Measurements from ENCODE around the gene TLE3.

The TLE3 gene

DNA sequence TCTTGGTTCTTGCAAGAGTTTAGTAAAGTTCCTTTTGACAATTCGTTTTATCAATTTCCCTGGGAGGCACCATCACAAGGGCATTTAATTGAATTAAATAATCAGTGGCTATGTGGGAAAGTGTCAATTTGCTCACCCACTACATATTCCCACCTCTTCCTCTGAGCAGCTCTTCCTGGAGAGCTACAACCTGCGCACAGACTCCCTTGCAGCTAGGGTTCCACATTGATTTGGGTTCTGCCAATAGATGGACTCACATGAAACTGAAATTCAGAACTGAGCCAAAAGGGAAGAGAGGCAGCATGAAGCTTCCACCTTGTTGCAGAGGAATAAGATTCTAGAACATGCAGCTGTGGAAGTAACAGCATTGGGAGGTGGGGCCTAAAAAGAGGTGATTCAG lies 94.8 kb downstream of the TLE3 start:
- DNase-seq (ENCODE audit: low read depth): no peak

DNA sequence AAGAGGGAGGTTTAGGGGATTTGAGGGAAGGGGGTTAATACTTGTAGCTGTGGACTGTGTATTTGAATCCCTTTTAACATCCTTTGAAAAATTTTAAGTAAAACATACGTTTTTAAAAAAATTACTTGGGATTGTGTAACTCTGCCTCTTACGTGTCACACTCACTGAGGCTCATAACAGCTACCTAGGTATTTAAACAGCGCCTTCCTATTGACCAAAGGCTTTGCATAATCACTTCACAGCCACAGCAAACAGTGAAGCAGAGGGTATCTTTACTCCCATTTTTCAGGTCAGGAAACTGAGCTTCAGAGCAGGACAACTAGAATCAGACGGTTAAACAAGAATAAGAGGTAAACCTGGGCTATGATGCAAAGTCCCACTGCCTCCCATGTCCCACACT lies 95.9 kb downstream of the TLE3 start:
- no peak for DNase-seq (ENCODE audit: low read depth)

DNA sequence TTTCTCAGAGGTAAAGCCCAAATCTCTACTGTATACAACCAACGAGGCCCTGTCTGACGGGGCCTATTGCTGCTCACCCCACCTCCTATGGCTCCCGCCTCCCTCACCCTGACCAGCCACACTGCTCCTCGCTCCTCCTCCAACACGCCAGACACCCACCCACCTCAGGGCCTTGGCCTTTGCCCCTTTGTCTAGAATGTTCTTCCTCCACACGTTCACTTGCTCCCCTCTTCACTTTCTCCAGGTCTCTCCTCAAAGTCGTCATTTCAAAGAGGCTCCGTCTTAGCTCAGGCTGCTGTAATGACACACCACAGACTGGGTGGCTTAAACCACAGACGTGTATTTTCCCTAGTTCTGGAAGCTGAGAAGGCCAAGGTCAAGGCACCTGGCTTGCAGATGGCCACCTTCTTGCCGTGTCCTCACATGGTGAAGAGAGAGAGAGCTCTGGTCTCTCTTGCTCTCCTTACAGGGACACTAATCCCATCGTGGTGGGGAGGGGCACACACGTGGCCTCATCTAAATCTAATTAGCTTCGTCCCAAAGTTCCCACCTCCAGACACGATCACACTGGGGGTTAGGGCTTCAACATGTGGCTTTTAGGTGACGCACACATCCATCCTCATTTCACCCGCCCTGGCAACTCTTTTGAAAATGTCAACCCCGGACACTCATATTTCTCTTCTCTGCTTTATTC lies 98.2 kb downstream of the TLE3 start:
- no peak for DNase-seq (ENCODE audit: low read depth)

DNA sequence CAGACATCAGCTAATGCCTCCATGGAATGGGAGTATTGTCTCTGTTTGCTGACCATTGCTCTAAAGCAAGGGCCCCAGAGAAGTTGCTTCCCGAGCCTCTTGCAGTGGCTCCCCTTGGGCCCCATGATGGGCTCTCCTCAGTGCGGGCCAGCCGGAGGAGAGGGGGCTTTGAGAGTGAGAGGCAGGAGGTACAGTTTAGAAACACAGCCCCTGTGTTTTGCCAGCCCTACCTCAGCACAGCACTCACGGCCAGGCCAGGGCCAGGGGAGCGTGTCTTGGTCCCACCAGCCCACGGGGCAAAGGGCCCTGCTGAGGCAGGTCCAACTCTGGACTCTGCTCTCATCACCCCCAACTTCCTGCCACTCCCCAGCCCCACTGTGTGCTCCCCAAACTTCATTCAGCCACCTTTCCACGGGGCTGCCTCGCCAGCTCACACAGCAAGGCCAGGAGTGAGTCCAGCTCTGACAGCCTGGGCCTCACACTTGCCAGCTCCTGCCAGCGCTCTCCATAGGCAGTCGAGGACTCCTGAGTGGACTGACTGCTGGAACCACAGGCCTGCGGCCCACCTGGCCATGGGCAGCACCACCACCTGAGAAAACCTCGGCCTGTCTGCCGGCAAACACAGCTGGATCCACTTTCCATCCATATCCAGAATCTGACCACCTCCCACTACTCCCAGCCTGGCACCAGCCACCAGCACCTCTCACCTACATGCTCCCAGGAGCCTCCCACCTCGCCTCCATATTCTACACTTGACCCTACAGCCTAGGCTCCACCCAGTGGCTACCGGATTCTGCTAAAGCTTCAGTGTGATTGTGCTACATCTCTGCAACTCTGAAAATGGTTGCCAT lies 99.0 kb downstream of the TLE3 start:
- no peak for DNase-seq (ENCODE audit: low read depth)

DNA sequence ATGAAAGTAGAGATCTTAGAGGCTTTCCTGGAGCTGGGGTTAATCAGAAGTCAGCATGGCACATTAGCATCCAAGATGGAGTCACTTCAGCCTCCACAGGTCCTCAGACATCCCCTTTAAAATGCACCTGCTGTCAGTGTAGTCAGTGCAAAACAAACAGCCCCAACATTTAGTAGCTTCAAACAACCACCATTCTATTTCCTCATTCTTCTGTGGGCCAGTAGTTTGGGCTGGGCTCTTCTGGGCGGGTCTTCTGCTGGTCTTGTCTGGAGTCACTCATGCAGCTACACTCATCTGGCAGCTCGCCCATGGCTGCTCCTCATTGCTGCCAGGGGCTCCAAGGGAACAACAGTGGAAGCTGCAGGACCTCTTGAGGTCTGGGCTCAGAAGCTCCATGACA lies 99.9 kb downstream of the TLE3 start:
- DNase-seq (ENCODE audit: low read depth): no peak

All from activated T-cell treated with anti-CD3 and anti-CD28 coated beads for 48 hours (primary cell).